Endodermal cell (in vitro differentiated cells): ENCODE data around the gene ATIC. TPM values are rescaled to one million over a fixed set of nuclear protein-coding genes. Genes with fewer than 3 reads are reported as not detected.

ENCODE experiments used
- DNase-seq: peaks from one replicate; pipeline ENCODE4 v3.0.0-alpha.2; 2017
- H3K27ac ChIP-seq: 2 replicates; pipeline ENCODE4 v1.5.1; 2013; ENCODE audit warnings: mild to moderate bottlenecking, low read depth, low read length, moderate library complexity
- H3K27me3 ChIP-seq: 2 replicates; pipeline ENCODE4 v1.6.1; 2013; ENCODE audit warnings: mild to moderate bottlenecking, low read length, moderate library complexity; ENCODE audit not compliant: insufficient read depth, control insufficient read depth, poor library complexity, severe bottlenecking
- H3K36me3 ChIP-seq: 2 replicates; pipeline ENCODE4 v1.7.0; 2013; ENCODE audit warnings: mild to moderate bottlenecking, low read length, moderate library complexity; ENCODE audit not compliant: control insufficient read depth, insufficient read depth
- H3K4me1 ChIP-seq: one replicate; pipeline ENCODE4 v1.7.0; 2013; ENCODE audit warnings: low read length; ENCODE audit not compliant: control insufficient read depth, insufficient read depth
- H3K4me3 ChIP-seq: 2 replicates; pipeline ENCODE4 v1.5.1; 2013; ENCODE audit warnings: mild to moderate bottlenecking, low read length, moderate library complexity
- H3K9ac ChIP-seq: 2 replicates; pipeline ENCODE4 v1.6.1; 2013; ENCODE audit warnings: mild to moderate bottlenecking, low read length, moderate library complexity; ENCODE audit not compliant: poor library complexity, severe bottlenecking; ENCODE audit errors: extremely low read depth
- H3K9me3 ChIP-seq: 2 replicates; pipeline ENCODE4 v1.6.1; 2013; ENCODE audit warnings: mild to moderate bottlenecking, low read length, moderate library complexity; ENCODE audit not compliant: control insufficient read depth
- H3K27ac Mint-ChIP-seq: 2 replicates; pipeline ENCODE4 v1.8.0; 2020; ENCODE audit warnings: mixed read lengths
- H3K27me3 Mint-ChIP-seq: 2 replicates; pipeline ENCODE4 v1.8.0; 2021; ENCODE audit warnings: mild to moderate bottlenecking, mixed read lengths; ENCODE audit not compliant: insufficient read depth
- H3K36me3 Mint-ChIP-seq: 2 replicates; pipeline ENCODE4 v1.8.0; 2020; ENCODE audit warnings: low read depth, mixed read lengths
- H3K4me1 Mint-ChIP-seq: 2 replicates; pipeline ENCODE4 v1.8.0; 2020; ENCODE audit warnings: mixed read lengths
- H3K4me3 Mint-ChIP-seq: 2 replicates; pipeline ENCODE4 v1.8.0; 2020; ENCODE audit warnings: mild to moderate bottlenecking, moderate library complexity, mixed read lengths
- H3K9me3 Mint-ChIP-seq: 2 replicates; pipeline ENCODE4 v1.8.0; 2020; ENCODE audit warnings: mild to moderate bottlenecking, mixed read lengths
- CTCF ChIP-seq: fragments of 200-600 bp; sonication (generic); conservative IDR thresholded peaks from 2 replicates; pipeline ENCODE4 v1.5.0; 2021; ENCODE audit warnings: antibody characterized with exemption, mild to moderate bottlenecking
- WGBS, 2 experiments: methylation state at CpG; one replicate each; pipeline versions ENCODE4 v1.1.5 to v1.1.7; 2013; ENCODE audit warnings: missing lambda C conversion rate in 2 of 2, mixed read lengths in 1 of 2; ENCODE audit not compliant: insufficient coverage in 1 of 2, insufficient read length in 1 of 2; 5-methylcytosine and 5-hydroxymethylcytosine counted together
- total RNA-seq, 2 donors: library from RNA; stranded (reverse); fragmentation: NEBNext Ultra II Directional in 1 of 2; extraction: Animal tissue kit (Norgen Biotek cat#: 25700) in 1 of 2; gene quantifications; 2 replicates in 1 of 2; 3 replicates in 1 of 2; pipeline ENCODE4 v1.2.1, GENCODE V29; 2021

Gene ATIC
- total RNA-seq, 2 donors from 2014 or later: 185 to 209 TPM

GRCh38 chr2:215379948-215380347 is 68.1 kb downstream of the ATIC start:
- Mint-ChIP-seq H3K9me3 (no peaks in the 10 kb centered on the region), H3K4me3 (no peak overlapping the region), H3K4me1 (no peaks in the 10 kb centered on the region), H3K27ac (no peak overlapping the region), H3K36me3 (peaks cover 94% of the 10 kb centered on the region), H3K27me3 (no peaks in the 10 kb centered on the region)
- no peak overlapping the region for H3K9ac ChIP-seq
- no peak overlapping the region for H3K27ac ChIP-seq
- no peak overlapping the region for H3K4me3 ChIP-seq
- no peaks in the 10 kb centered on the region for H3K4me1 ChIP-seq
- H3K36me3 ChIP-seq: peaks cover 97% of the 10 kb centered on the region
- DNase-seq: no peak
- H3K9me3 ChIP-seq: no peaks in the 10 kb centered on the region
- WGBS, 2 experiments: 92 to 100% methylated on average over 5 to 6 of the region's 6 CpGs
- TF ChIP-seq CTCF: no peak
- no peaks in the 10 kb centered on the region for H3K27me3 ChIP-seq

GRCh38 chr2:215380699-215381098 is 68.8 kb downstream of the ATIC start:
- H3K4me1 ChIP-seq: no peaks in the 10 kb centered on the region
- TF ChIP-seq CTCF: no peak
- no peaks in the 10 kb centered on the region for H3K9me3 ChIP-seq
- WGBS, 2 experiments: 94 to 98% methylated on average over 5 to 7 of the region's 7 CpGs
- no peak overlapping the region for H3K9ac ChIP-seq
- no peaks in the 10 kb centered on the region for H3K27me3 Mint-ChIP-seq
- H3K27me3 ChIP-seq: no peaks in the 10 kb centered on the region
- no peak overlapping the region for H3K27ac Mint-ChIP-seq
- no peak for DNase-seq
- no peaks in the 10 kb centered on the region for H3K9me3 Mint-ChIP-seq
- peaks cover 92% of the 10 kb centered on the region for H3K36me3 Mint-ChIP-seq
- H3K4me3 ChIP-seq: no peak overlapping the region
- peaks cover 90% of the 10 kb centered on the region for H3K36me3 ChIP-seq
- no peak overlapping the region for H3K27ac ChIP-seq
- no peaks in the 10 kb centered on the region for H3K4me1 Mint-ChIP-seq
- H3K4me3 Mint-ChIP-seq: no peak overlapping the region

- H3K4me3 Mint-ChIP-seq: no peak overlapping the region
- H3K27me3 Mint-ChIP-seq: no peaks in the 10 kb centered on the region
- TF ChIP-seq CTCF: no peak
- WGBS, 2 experiments: 98% methylated on average over 4 to 7 of the region's 7 CpGs
- H3K4me3 ChIP-seq: no peak overlapping the region
- peaks cover 90% of the 10 kb centered on the region for H3K36me3 ChIP-seq
- H3K9me3 ChIP-seq: no peaks in the 10 kb centered on the region
- DNase-seq: no peak
- H3K27me3 ChIP-seq: no peaks in the 10 kb centered on the region
- no peak overlapping the region for H3K27ac ChIP-seq
- H3K4me1 Mint-ChIP-seq: no peaks in the 10 kb centered on the region
- H3K27ac Mint-ChIP-seq: no peak overlapping the region
- H3K9ac ChIP-seq: no peak overlapping the region
- H3K4me1 ChIP-seq: no peaks in the 10 kb centered on the region
- H3K9me3 Mint-ChIP-seq: no peaks in the 10 kb centered on the region
- peaks cover 91% of the 10 kb centered on the region for H3K36me3 Mint-ChIP-seq
These were observed 70.2 kb downstream of the ATIC start for GRCh38 chr2:215382011-215382410.
